H1 (cell line): ENCODE measurements around the gene BTBD9. TPM values are rescaled to one million over a fixed set of nuclear protein-coding genes. Genes with fewer than 3 reads are reported as not detected.

Source experiments
- CTCF ChIA-PET: fragments of 300-600 bp; sonication (Branson Sonifier 250); formaldehyde crosslinking; loops from one replicate; lab custom pipeline; 2021; ENCODE audit not compliant: partially characterized antibody; lab: Charles Lee
- POLR2A ChIA-PET: fragments of 300-600 bp; sonication (Branson Sonifier 250); formaldehyde crosslinking; loops from one replicate; lab custom pipeline; 2021; ENCODE audit warnings: inconsistent platforms; ENCODE audit not compliant: partially characterized antibody; lab: Charles Lee
- DNase-seq, 2 experiments: peaks; one replicate each; pipeline versions ENCODE4 v3.0.0 to v3.0.0-alpha.2; 2010 to 2022; ENCODE audit warnings: low spot score in 2 of 2, low read depth in 1 of 2, mixed read lengths in 1 of 2
- FAIRE-seq: peaks from 2 replicates; lab custom pipeline; 2011; peaks lifted over from hg19 to GRCh38; lab: Jason Lieb, UNC
- H2AFZ ChIP-seq: 2 replicates; pipeline ENCODE4 v1.8.1; 2012; ENCODE audit warnings: low read length, inconsistent platforms
- H2AK5ac ChIP-seq: 2 replicates; pipeline ENCODE4 v1.6.1; 2013; ENCODE audit warnings: low read depth, low read length
- H2BK120ac ChIP-seq: replicated peaks from 2 replicates; pipeline ENCODE3; 2013; ENCODE audit warnings: low read depth, low read length, inconsistent platforms
- H2BK12ac ChIP-seq: 2 replicates; pipeline ENCODE4 v1.6.1; 2013; ENCODE audit warnings: low read depth, low read length
- H2BK15ac ChIP-seq: 2 replicates; pipeline ENCODE4 v1.6.1; 2013; ENCODE audit warnings: low read length
- H2BK20ac ChIP-seq: 2 replicates; pipeline ENCODE4 v1.6.1; 2013; ENCODE audit warnings: low read length
- H2BK5ac ChIP-seq: 2 replicates; pipeline ENCODE4 v1.6.1; 2013; ENCODE audit warnings: low read depth, low read length
- H3K14ac ChIP-seq: 2 replicates; pipeline ENCODE4 v1.6.1; 2013; ENCODE audit warnings: inconsistent platforms; ENCODE audit not compliant: insufficient read length
- H3K18ac ChIP-seq: 2 replicates; pipeline ENCODE4 v1.6.1; 2013; ENCODE audit warnings: low read length; ENCODE audit errors: extremely low read depth
- H3K23ac ChIP-seq: 2 replicates; pipeline ENCODE4 v1.6.1; 2013; ENCODE audit warnings: inconsistent platforms; ENCODE audit not compliant: insufficient read length
- H3K23me2 ChIP-seq: 2 replicates; pipeline ENCODE4 v1.6.1; 2013; ENCODE audit warnings: low read depth, low read length
- H3K27ac ChIP-seq: 2 replicates; pipeline ENCODE4 v1.6.1; 2011; ENCODE audit warnings: low read depth, low read length, inconsistent platforms
- H3K27me3 ChIP-seq, 4 experiments: replicated peaks in 1 of 4; 1 replicate in 1 of 4; 2 replicates in 3 of 4; pipeline versions ENCODE4 v1.6.1 to v1.8.1; 2011 to 2013; ENCODE audit warnings: low read length in 3 of 4, mild to moderate bottlenecking in 3 of 4, inconsistent platforms in 2 of 4, mixed read lengths in 2 of 4, moderate library complexity in 1 of 4; ENCODE audit not compliant: control insufficient read depth in 3 of 4, insufficient read depth in 3 of 4; ENCODE audit errors: extremely low read depth in 1 of 4
- H3K36me3 ChIP-seq, 4 experiments: 2 replicates each; pipeline versions ENCODE4 v1.6.1 to v1.8.1; 2011 to 2013; ENCODE audit warnings: mild to moderate bottlenecking in 4 of 4, low read length in 3 of 4, moderate library complexity in 2 of 4, control low read depth in 1 of 4, inconsistent platforms in 1 of 4; ENCODE audit not compliant: insufficient read depth in 4 of 4, control insufficient read depth in 2 of 4
- H3K4ac ChIP-seq: replicated peaks from 2 replicates; pipeline ENCODE3; 2013; ENCODE audit warnings: low read length, low read depth, mixed read lengths, inconsistent platforms; ENCODE audit not compliant: insufficient read length
- H3K4me1 ChIP-seq, 4 experiments: replicated peaks in 1 of 4; 1 replicate in 1 of 4; 2 replicates in 3 of 4; pipeline versions ENCODE4 v1.6.1 to v1.8.1; 2011 to 2013; ENCODE audit warnings: low read length in 3 of 4, inconsistent platforms in 2 of 4, mixed read lengths in 1 of 4; ENCODE audit not compliant: insufficient read depth in 4 of 4, control insufficient read depth in 3 of 4
- H3K4me2 ChIP-seq, 2 experiments: 2 replicates each; pipeline versions ENCODE4 v1.6.1 to v1.8.1; 2011 to 2013; ENCODE audit warnings: low read depth in 2 of 2, low read length in 2 of 2, control low read depth in 1 of 2, inconsistent platforms in 1 of 2, mild to moderate bottlenecking in 1 of 2; ENCODE audit not compliant: insufficient read depth in 1 of 2
- H3K4me3 ChIP-seq, 4 experiments: fragments of 200-600, 300-600 bp in 1 of 4; sonication (generic), shearing (Covaris generic), sonication (Bioruptor Twin) in 1 of 4; 2 replicates each; pipeline versions ENCODE4 v1.5.1 to v1.8.1; 2011 to 2016; ENCODE audit warnings: low read length in 4 of 4, low read depth in 3 of 4, control low read depth in 2 of 4, inconsistent platforms in 2 of 4, mild to moderate bottlenecking in 2 of 4, mixed read lengths in 1 of 4, moderate library complexity in 1 of 4; ENCODE audit not compliant: insufficient read depth in 2 of 4; ENCODE audit errors: extremely low read depth in 1 of 4
- H3K56ac ChIP-seq: replicated peaks from 2 replicates; pipeline ENCODE3; 2013; ENCODE audit warnings: low read depth, mild to moderate bottlenecking, mixed read lengths, low read length, inconsistent platforms; ENCODE audit not compliant: insufficient read length
- H3K79me1 ChIP-seq: 2 replicates; pipeline ENCODE4 v1.6.1; 2013; ENCODE audit warnings: low read depth, low read length, control low read depth
- H3K79me2 ChIP-seq, 2 experiments: 2 replicates each; pipeline versions ENCODE4 v1.6.1 to v1.8.1; 2012 to 2013; ENCODE audit warnings: low read length in 2 of 2, mild to moderate bottlenecking in 2 of 2, inconsistent platforms in 1 of 2; ENCODE audit not compliant: insufficient read depth in 2 of 2, control insufficient read depth in 1 of 2
- H3K9ac ChIP-seq, 4 experiments: replicated peaks in 1 of 4; 1 replicate in 1 of 4; 2 replicates in 3 of 4; pipeline versions ENCODE4 v1.6.1 to v1.8.1; 2011 to 2013; ENCODE audit warnings: low read depth in 3 of 4, low read length in 3 of 4, control low read depth in 2 of 4, mild to moderate bottlenecking in 2 of 4, moderate library complexity in 2 of 4, inconsistent platforms in 1 of 4; ENCODE audit errors: extremely low read depth in 1 of 4
- H3K9me3 ChIP-seq, 2 experiments: 2 replicates each; pipeline versions ENCODE4 v1.6.1 to v1.8.1; 2012 to 2013; ENCODE audit warnings: mild to moderate bottlenecking in 2 of 2, moderate library complexity in 2 of 2, control low read depth in 1 of 2, inconsistent platforms in 1 of 2, low read depth in 1 of 2, low read length in 1 of 2, mixed read lengths in 1 of 2; ENCODE audit not compliant: insufficient read depth in 2 of 2
- H4K20me1 ChIP-seq, 2 experiments: replicated peaks in 1 of 2; 2 replicates each; pipeline versions ENCODE3 to v1.8.1; 2011 to 2013; ENCODE audit warnings: inconsistent platforms in 2 of 2, low read length in 2 of 2, mild to moderate bottlenecking in 1 of 2; ENCODE audit not compliant: insufficient read depth in 2 of 2, control insufficient read depth in 1 of 2
- H4K5ac ChIP-seq: 2 replicates; pipeline ENCODE4 v1.6.1; 2013; ENCODE audit warnings: low read length, low read depth, mixed read lengths, inconsistent platforms; ENCODE audit not compliant: insufficient read length
- H4K8ac ChIP-seq: 2 replicates; pipeline ENCODE4 v1.8.0; 2013; ENCODE audit warnings: mild to moderate bottlenecking, moderate library complexity, low read length, inconsistent platforms; ENCODE audit not compliant: insufficient read depth; ENCODE audit errors: extremely low read depth
- H4K91ac ChIP-seq: replicated peaks from 2 replicates; pipeline ENCODE3; 2013; ENCODE audit warnings: low read length, mixed read lengths, inconsistent platforms; ENCODE audit not compliant: insufficient read length
- KDM5A ChIP-seq: fragments of 200-600 bp; IDR thresholded peaks from 2 replicates; pipeline ENCODE4 v1.7.1; 2012; ENCODE audit warnings: mild to moderate bottlenecking, low read length, inconsistent platforms, mixed read lengths
- WGBS, 2 experiments: shearing (Covaris generic) in 1 of 2; methylation state at CpG; one replicate each; pipeline versions ENCODE4 v1.1.6 to v1.1.7; 2013 to 2015; ENCODE audit warnings: low lambda C conversion rate in 2 of 2, mixed read lengths in 2 of 2, inconsistent platforms in 1 of 2, low coverage in 1 of 2, missing lambda C conversion rate in 1 of 2; ENCODE audit not compliant: insufficient replicate concordance in 2 of 2, insufficient coverage in 1 of 2, insufficient read length in 1 of 2; ENCODE audit errors: extremely low coverage in 1 of 2, missing lambda C conversion rate in 1 of 2; 5-methylcytosine and 5-hydroxymethylcytosine counted together
- polyA plus RNA-seq, 7 experiments: library from polyadenylated mRNA; depleted of rRNA in 3 of 7; stranded (reverse) in 5 of 7; unstranded in 2 of 7; fragments of >200 nt in 5 of 7; fragments of 200-250 nt in 2 of 7; gene quantifications; 1 replicate in 5 of 7; 2 replicates in 1 of 7; 4 replicates in 1 of 7; pipeline versions ENCODE4 v1.2.1 to v1.2.3, GENCODE V29; 2011 to 2013; ENCODE audit warnings: missing spikeins in 2 of 7, mixed read lengths in 2 of 7
- total RNA-seq: library from RNA; stranded (reverse); fragmentation: NEBNext Ultra II Directional; extraction: Animal tissue kit (Norgen Biotek cat#: 25700); gene quantifications from 2 replicates; pipeline ENCODE4 v1.2.1, GENCODE V29; 2021

The BTBD9 gene
- total and polyA plus RNA-seq, 2 of the 8 experiments (the other 6 are each of a cell fraction or from before 2014, with no cell fraction given), result 0.92 to 4.1 TPM

GRCh38 chr6:38578075-38578474, 61.7 kb downstream of the BTBD9 start:
- Histone ChIP-seq H4K5ac (no peak overlapping the region), H4K8ac (no peak overlapping the region), H3K56ac (no peak overlapping the region), H3K23ac (no peak overlapping the region), H2AFZ (no peak overlapping the region), H2BK120ac (no peak overlapping the region), H3K4ac (no peak overlapping the region), H2BK12ac (no peak overlapping the region), H3K27ac (no peak overlapping the region), H3K27me3 (no peaks in the 10 kb centered on the region), H4K91ac (no peak overlapping the region), H3K4me3 (no peak overlapping the region), H3K79me1 (no peaks in the 10 kb centered on the region), H3K4me1 (no peaks in the 10 kb centered on the region), H3K18ac (no peak overlapping the region), H2AK5ac (no peak overlapping the region), H3K23me2 (no peaks in the 10 kb centered on the region), H3K9ac (no peak overlapping the region), H4K20me1 (no peaks in the 10 kb centered on the region), H2BK15ac (no peak overlapping the region), H3K14ac (no peak overlapping the region), H3K36me3 (no peaks in the 10 kb centered on the region), H2BK20ac (no peak overlapping the region), H3K79me2 (no peaks in the 10 kb centered on the region), H2BK5ac (no peak overlapping the region), H3K9me3 (no peaks in the 10 kb centered on the region), H3K4me2 (no peak overlapping the region)
- WGBS, 2 experiments, result 88% methylated on average over 6 of the region's 6 CpGs; no CpG with 5 or more reads in 1 of the 2 experiments
- FAIRE-seq (no peak), DNase-seq (no peak)
- CTCF ChIA-PET, result interaction anchor here (0.7 to 1.2 kb wide), 5 partner anchors 10 to 424 kb away, joined by 3 read pairs; no protein-coding TSS in a partner anchor
- no peak for TF ChIP-seq KDM5A
- POLR2A ChIA-PET, result no interaction called here
